GM18868 (cell line): ENCODE measurements around the gene RYR3.

Experiments used
- ATAC-seq: cut with Tn5 transposase; IDR thresholded peaks from one replicate; pipeline ENCODE4 v1.9.1; 2021; ENCODE audit warnings: mild to moderate bottlenecking, moderate library complexity; ENCODE audit not compliant: unreplicated experiment

Gene RYR3

GRCh38 chr15:33310481-33311311 lies at the start of gene RYR3:
Gene RYR3, plus strand, starts transcription at chr15:33310967. Its CDS starts 79 bp downstream, at chr15:33311046.
- no peak for ATAC-seq

GRCh38 chr15:33262306-33262705 lies 48.5 kb upstream of the RYR3 start:
- ATAC-seq = no peak

GRCh38 chr15:33277689-33278088 lies 33.1 kb upstream of the RYR3 start:
- no peak for ATAC-seq

GRCh38 chr15:33278816-33279612 lies 31.8 kb upstream of the RYR3 start:
- ATAC-seq = no peak

GRCh38 chr15:33279613-33280205 lies 31.1 kb upstream of the RYR3 start:
- ATAC-seq = no peak

- no peak for ATAC-seq
Observed at GRCh38 chr15:33282226-33283020, 28.3 kb upstream of the RYR3 start.

- no peak for ATAC-seq
Observed at GRCh38 chr15:33283576-33283975, 27.2 kb upstream of the RYR3 start.

GRCh38 chr15:33284336-33284735 lies 26.4 kb upstream of the RYR3 start:
- no peak for ATAC-seq

- ATAC-seq = no peak
Observed at GRCh38 chr15:33292717-33293307, 18.0 kb upstream of the RYR3 start.

- no peak for ATAC-seq
Observed at GRCh38 chr15:33293713-33294334, 16.9 kb upstream of the RYR3 start.

GRCh38 chr15:33296050-33296449 lies 14.7 kb upstream of the RYR3 start:
- ATAC-seq = no peak

GRCh38 chr15:33296856-33297255 lies 13.9 kb upstream of the RYR3 start:
- no peak for ATAC-seq

GRCh38 chr15:33298631-33299030 lies 12.1 kb upstream of the RYR3 start:
- ATAC-seq = no peak

GRCh38 chr15:33304924-33305323 lies 5.8 kb upstream of the RYR3 start:
- no peak for ATAC-seq

- no peak for ATAC-seq
Observed at GRCh38 chr15:33309602-33310276, 1.0 kb upstream of the RYR3 start.

- no peak for ATAC-seq
Observed at GRCh38 chr15:33311312-33311971, 675 bp downstream of the RYR3 start.

- ATAC-seq = no peak
Observed at GRCh38 chr15:33313491-33313890, 2.7 kb downstream of the RYR3 start.

- no peak for ATAC-seq
Observed at GRCh38 chr15:33314069-33314468, 3.3 kb downstream of the RYR3 start.

GRCh38 chr15:33315044-33315443 lies 4.3 kb downstream of the RYR3 start:
- ATAC-seq = no peak
